ENCODE data around the gene ASTN1. TPM values are rescaled to one million over a fixed set of nuclear protein-coding genes. Genes with fewer than 3 reads are reported as not detected.

Gene ASTN1
- total RNA-seq, 1 experiment from 2014 or later: 0.02 TPM

DNA sequence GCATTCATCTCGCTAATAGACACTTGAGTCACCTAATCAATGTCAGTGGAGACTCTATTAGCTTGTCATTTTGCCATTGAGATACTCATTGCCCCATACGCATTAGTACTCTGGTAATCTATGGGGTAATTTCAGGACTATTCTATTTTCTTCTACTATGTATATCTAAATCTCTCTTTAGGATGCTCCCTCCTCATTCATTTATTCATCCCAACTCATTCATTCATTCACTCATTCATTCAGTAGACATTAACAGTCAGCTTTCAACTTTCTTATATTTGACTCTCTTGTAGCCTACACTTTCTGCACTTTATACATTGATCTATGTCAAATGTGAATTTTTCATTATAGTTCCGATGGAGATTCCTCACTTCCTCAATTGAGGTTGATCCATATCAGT, 170.9 kb downstream of the ASTN1 start:
- DNase-seq (ENCODE audit: low read depth): no peak

DNA sequence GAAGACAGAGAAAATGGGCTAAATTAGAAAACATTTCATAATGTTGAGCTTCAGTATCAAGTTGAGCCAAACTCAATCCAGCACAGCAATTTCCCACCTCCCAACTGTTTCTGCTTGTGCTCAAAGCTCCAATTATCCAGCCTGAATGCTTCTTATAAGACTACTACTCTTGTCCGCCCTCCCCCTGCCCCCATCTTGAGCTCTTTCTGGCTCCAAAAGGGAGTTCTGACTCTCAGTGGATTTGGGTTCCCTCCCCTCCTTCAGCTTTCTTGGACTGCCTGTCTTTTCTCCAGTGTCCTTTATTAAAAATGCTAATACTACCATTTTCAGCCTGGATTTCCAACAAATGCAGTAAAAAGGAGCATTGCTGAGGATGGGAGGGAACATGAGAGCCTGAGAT, 174.8 kb downstream of the ASTN1 start:
- no peak for DNase-seq (ENCODE audit: low read depth)

DNA sequence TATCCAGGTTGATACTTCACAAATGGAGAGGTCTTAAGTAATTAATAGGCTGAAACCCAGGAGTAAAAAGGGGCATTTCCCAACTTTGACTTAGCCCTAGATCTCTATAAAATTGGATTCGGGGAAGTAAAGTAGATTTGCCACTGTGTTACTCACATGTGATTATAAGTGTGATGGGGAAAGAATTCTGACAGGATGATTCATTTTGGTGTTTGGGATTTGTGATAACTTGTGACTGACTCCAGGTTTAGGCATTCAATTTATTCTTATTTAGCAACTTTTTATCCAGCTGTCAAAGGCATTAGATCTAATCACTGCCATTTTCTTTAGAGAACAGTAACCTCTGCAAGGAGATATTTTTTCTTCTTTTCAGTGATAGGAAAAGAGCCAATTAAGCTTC, 175.5 kb downstream of the ASTN1 start:
- DNase-seq (ENCODE audit: low read depth): peak; percentile 29

DNA sequence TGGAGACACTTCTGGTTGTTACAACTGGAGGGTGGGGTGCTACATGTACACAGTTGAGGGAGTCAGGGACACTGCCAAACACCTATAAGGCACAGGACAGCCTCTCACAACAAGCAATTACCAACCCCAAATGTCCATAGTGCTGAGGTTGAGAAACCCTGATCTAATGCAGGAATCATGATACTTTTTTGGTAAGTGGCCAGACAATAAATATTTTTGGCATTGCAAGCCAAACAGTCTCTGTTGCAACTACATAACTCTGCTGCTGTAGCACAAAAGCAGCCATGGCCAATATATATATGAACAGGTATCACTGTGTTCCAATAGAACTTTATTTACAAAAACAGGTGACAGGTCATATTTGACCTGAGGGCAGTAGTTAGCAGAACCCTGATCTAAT, 177.5 kb downstream of the ASTN1 start:
- peak; percentile 3 for DNase-seq (ENCODE audit: low read depth)

DNA sequence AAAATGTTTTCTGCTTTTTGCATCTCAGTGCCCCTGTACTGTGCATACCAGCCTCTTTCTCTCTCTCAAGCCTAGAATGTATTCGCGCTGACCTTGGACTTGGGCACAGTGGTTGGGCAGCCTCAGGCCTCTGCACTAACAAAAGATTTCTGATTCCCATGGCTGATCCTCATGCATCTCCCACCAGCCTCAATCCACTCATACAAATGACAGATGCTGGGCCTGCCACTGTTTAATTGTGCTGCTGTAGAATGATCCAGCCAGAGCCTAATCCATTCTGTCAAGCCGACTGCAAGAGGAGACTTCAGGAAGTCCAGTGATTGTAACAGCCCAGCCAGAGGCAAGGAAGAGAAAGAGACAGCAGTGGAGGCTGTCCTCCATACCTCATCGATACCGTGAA, 180.8 kb downstream of the ASTN1 start:
- DNase-seq (ENCODE audit: low read depth): no peak

DNA sequence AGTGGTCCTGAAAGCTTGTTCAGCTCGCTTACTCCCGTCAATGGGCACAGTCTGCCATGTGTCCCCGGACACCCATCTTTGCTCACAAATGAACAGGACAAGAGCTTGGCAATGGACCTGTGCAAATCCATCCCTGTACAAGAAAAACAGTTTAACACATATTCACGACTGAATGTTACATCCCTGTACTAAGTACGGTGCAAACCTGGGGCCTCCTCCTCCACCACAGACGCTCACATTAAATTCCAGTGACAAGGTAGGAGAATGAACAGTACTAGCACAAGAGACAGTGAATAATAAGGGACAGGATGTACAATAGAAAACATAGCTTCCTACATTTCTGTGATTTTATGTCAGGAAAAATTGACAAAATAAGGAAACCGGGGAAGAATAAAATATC, 187.7 kb downstream of the ASTN1 start:
- no peak for DNase-seq (ENCODE audit: low read depth)

DNA sequence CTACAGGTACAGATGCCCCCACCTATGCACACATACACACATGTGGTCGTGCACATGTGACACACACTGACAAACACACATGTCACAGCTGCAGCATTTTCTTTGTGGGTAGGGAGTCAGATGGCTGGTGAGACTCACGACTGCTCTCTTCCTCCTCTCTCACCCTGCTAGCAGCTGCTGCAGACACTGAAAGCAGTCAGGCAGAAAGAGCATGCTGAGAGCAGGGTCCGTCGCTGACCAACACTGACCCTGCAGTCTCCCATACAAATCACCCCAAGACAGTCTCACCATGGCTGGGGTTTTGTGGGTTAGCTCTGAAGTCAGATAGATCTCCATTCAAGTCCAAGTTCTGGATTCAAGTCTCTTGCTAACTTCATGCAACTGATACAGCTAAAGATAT, 188.3 kb downstream of the ASTN1 start:
- no peak for DNase-seq (ENCODE audit: low read depth)

DNA sequence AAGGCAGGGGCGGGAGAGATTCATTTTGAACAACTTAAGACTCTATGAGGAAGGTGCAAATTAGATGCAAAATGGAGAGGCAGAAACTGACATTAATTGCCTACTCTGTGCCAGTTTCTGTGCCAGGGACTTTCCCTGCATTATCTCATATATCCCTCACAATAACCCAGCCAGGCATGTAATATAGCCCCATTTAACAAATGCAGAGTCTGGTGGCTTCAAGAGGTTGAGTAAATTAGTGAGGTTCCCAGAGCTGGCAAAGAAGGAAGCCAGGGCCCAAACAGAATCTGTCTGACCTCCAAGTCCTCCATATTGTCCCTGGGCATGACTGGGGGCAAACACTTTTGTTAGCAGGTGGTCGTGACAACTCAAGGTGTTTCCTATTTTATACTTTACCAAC, 199.8 kb downstream of the ASTN1 start:
- DNase-seq (ENCODE audit: low read depth): no peak

DNA sequence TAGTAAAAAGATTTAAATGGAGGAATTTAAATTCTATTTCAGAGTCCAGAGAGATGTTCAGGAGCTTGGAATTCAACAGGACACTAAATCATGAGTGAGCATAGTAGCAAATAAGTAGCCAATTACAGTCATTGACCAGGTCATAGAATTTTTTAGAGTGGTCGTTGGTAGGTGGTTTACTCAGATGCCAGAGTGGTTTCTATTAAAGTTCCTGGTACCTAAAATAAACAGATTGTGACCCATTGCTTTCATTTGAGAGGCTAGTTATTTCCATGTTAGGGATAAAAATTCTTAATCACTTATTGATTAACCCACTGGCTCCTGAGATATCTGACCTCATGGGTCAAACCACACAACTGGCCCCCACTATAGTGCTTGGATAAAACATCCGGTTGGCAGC, 201.3 kb downstream of the ASTN1 start:
- no peak for DNase-seq (ENCODE audit: low read depth)

DNA sequence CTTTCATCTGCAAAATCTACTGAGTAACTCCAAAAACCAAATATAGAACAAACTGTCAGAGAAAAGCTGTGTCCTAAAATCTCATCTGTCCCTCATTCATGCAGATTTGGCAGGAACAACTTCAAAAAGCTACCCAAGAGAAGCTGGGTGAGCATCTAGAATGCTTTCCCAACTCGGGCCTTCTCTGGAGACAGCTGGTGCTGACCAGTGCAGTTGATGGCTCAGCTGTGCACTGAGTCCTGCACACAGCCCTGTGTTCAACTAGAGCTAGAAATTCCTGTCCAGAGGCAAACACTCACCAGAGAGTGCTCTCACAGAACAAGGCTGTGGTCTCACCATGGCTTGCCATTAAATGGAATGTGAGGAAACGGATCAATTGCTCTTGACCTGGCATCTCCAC, 202.8 kb downstream of the ASTN1 start:
- DNase-seq (ENCODE audit: low read depth): no peak

DNA sequence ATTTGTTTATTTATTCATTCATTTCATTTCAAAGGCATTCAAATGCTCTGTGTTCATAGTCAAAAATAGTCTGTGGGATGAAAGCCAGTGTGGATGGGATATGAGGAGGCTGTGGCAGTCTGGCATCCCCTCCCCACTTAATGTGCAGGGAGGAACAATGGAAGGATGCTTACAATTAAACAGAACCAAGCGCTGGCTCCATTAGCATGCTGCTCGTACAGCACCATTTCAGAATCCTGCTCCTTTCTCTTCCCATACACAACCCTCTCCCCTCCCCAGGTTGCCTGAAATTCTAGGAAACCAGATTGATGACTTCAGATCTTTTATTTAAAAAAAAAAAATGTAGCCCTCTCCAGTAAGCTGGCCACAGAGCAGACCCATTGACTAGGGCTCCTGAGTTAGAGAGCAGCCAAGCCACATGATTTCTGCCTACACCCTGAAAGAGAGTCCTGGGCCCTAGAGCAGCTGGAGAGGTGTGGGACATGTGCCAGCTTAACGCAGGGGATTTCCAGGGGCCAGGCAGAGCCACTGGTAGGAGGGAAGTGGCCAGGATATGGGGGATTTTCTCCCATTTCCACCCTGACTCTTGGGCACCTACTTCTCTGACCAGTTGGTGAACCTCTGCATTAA, 205.2 kb downstream of the ASTN1 start:
- no peak for DNase-seq (ENCODE audit: low read depth)

DNA sequence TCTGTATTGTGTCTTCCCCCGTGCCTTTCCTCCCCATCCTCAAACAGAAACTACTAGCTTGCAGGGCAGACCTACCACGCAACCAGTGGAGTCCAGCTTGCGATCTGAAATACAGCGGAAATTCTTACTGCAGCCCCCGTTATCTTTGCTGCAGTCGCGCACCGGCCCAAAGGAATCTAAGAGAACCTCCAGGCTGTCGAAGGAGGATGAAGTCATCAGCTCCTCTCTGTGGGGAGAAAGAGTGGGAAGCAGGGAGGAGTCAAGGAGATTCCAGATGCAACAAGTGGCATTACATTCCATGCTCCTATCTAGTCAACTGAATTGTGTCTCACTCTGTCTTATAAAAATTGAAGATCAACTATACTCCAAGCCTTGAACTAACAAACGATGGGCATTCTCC, 206.9 kb downstream of the ASTN1 start:
- DNase-seq (ENCODE audit: low read depth): no peak

DNA sequence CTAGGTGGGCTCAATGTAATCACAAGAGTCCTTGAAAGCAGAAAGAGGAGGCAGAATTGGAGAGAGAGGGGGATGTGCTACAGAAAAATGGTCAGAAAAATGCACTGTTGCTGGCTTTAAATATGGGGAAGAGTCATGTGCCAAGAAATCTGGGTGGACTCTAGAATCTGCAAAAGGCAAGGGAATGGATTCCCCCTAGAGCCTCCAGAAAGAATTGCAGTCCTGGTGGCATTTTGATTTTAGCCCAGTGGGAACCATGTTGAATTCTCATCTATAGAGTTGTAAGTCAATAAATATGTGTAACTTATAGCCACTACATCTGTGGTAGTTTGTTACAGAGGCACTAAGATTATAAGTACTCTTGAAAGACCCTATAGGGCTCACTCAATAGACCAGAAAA, 210.3 kb downstream of the ASTN1 start:
- peak; percentile 3 for DNase-seq (ENCODE audit: low read depth)

DNA sequence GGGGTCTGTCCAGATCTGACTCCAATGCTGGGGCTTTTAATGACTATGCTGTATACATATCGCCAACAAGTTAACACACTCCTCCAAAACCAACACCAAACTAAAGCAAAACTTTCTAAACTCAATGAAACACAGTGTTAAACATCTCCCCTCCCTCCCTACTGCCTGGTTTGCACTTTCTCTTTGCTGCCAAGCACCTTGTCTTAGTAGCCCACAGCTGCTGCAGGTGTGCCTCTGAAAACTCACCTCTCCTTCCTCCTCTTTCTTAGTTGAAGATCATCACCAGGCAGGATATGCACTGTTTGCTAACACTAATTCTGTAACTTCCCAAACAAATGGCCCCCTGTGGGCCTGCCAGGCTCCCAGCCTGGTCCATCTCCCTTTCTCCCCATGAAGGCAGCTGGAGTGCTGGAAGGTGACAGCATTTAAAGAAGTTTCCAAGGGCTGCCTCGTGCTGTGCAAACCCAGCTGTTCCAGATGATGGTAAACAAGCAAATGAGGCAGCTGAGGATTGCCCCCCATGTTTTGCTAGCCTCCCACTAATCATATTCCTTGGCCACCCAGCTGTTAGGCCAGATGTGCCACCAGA, 213.7 kb downstream of the ASTN1 start:
- no peak for DNase-seq (ENCODE audit: low read depth)

DNA sequence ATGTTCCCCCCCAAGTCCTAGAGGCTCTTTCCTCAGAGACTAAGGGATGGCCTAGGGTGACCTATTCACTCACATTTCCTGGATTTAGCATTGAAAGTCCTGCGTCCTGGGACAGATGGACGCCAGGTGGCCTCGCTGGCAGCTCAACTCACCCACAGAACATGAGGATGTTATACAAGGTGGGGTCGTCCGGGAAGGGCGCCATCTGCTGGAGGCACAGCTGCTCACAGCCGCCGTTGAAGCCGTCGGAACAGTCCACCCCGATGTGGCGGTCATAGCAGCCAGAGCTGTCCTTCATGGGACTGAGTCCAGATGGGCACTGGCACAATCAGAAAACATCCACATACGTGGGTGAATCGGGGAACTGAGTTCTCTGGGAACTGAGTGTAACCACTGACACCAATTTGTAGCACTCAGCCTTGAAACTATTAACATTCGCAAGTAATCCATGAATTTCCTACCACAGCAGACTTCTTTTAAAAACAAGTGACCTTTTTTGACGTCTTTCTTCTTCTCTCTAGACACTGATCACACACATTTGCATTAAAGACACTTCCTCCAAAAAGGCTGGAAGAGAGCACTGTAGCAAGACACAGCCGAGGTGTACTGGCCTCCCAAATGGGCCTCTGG, 215.4 kb downstream of the ASTN1 start:
- DNase-seq (ENCODE audit: low read depth): peak; percentile 40

DNA sequence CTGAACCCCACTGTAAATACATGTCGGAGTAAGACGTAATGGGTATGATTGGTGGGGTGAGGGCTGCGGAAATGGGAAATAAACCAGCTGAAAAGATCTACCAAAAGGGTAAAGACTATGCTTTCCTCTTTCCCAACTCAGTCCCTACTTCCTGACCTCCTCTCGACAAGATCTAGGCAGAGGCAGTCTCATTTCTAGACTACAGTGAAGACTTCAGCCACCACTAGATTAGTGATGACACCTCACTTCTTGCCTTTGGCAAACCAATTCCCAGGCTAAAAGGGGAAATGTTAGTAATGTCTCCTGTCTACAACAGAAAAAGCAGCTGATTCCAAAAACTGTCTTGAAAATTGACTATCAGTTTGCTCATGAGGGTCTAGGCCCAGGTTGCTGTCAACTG, 219.9 kb downstream of the ASTN1 start:
- DNase-seq (ENCODE audit: low read depth): no peak

DNA sequence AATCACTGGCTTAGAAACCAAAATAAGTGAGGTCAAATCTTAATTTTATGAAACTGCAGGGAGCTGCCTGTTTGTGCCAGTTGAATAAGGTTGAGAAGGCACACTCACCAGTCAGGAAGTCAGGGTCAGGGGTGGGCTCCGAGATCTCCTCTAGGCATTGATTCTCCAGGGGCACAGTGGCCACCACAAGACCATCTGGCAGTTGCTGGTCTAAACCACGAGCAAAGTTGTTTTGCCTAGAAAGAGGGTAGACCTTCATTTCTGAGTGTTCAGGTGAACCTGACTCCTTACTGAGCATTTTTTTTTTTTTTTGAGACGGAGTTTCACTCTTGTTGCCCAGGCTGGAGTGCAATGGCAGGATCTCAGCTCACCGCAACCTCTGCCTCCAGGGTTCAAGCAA, 220.7 kb downstream of the ASTN1 start:
- no peak for DNase-seq (ENCODE audit: low read depth)

DNA sequence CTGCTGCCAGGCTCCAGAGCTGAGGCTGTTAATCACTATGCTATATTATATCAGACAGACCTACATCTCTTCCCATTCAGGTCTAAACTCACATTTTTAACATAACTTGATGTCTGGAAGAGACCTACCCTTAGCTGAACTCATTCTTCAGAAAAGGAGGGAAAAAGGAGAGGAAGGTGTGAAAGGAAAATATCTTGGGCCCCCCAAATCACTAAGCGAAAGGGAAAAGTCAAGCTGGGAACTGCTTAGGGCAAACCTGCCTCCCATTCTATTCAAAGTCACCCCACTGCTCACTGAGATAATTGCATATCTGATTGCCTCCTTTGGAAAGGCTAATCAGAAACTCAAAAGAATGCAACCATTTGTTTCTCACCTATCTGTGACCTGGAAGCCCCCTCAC, 222.2 kb downstream of the ASTN1 start:
- DNase-seq (ENCODE audit: low read depth): no peak

DNA sequence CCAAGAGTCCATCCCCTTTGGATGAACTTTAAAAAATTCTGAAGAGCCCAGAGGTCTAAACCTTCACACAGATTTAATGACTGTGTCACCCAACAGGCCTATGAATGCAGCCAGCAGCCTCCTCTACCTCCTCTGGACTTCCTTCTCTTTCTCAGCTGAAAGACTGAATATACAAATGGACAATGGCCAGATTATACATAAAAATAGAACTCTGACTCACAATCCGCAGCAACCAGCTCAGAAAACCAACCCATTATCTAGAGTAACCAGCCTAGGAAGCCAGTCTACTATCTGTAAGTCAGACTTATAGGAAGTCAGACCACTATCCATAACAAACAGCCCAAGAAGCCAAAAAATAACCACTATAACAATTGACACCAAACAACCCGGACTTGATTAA, 224.5 kb downstream of the ASTN1 start:
- no peak for DNase-seq (ENCODE audit: low read depth)

DNA sequence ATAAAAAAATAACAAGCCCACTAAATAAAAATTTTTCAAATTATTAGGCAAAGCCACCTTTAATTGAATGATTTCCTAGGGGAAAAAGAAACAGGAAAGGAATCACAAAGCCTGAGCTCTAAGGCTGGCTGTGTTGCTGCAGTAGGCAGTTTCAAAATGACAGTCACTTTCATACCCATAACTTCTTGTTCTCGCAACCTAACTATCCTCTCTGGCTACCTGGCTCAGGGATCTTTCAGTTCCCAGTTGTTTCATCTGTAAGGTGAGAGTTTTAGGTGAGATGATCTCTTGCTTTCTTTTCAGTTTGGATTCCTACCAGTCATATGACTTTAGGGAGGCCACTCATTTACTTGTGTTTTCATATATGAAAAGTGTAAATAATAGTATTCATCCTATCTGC, 226.1 kb downstream of the ASTN1 start:
- DNase-seq (ENCODE audit: low read depth): no peak

DNA sequence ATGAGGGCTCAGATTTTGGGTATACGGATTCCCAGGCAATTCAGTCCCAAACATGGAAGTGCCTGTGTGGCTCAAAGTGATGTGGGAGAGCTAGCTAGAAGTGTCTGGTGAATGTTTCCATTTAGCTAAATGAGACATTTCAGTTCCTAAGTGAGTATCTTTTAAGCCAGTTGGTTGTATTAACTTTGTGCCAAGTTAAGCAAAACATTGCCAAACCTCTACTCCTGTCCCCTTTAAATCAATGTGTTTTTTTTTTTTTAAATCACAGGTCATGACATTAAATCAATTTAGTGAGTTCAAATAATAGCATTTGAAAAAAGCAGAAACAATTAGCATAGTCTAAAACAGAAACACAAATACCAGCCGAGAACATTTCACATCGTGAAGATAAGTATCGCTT, 230.1 kb downstream of the ASTN1 start:
- DNase-seq (ENCODE audit: low read depth): no peak

DNA sequence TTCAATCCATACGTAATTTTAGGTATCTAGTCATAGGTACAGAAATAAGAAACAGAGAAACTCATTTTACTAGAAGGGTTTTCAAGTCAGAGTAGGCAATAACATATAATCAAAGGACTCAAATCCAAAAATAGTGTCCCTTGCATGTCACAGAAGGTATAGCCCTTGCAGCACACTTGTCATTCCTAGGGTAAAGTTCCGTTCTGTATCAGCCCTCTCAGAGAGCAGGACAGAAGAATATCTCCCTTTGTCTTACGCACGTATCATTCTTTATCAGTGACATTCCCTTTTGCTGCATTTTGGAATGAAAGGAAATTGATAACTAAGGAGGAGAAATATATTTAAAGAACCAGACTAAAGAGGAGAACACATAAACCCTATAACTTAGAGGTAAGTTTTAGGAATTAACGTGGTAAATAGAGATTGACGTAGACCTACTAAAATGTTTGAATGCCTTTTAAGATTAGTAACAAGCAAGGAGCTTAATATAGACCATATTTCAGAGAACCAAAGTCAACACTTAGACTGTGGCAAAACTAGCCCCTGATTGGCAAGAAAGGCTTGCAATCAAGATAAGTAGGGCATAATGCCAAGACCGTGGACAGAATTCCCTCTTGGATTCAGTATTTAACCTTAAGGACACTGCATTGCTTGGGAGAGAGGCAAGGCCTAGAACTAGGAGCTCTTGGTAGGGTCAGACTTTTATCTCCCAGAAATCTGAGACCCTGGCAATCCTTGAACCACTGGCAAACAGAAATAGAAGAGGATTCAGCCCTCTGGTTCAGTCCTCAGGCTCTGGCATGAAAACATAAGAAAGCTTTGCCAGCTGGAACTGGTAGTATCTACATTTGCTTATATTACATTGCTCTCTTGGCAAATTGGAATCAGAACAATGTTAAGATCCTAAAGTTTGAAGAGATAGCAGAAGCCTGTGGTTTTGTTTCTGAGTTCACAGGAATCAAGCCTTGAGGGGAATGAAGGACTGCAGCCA, 232.1 kb downstream of the ASTN1 start:
- DNase-seq (ENCODE audit: low read depth): no peak

DNA sequence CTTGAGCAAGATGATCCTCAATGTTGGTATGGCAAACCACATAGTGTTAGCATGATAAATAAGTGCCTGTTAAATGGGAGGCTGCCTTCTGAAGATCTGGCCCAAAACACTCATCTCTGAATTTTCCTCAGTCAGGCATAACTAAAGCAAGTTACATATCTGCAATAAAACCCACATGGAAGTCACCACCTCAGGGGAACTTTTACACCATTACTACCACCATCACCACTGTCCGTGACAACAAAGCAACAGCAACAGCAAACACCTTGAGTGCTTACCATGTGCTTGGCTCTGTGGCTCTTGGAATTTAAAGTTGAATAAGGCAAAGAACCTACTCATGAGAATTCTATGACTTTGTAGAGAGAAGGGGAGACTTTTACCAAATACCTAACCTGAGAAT, 233.0 kb downstream of the ASTN1 start:
- DNase-seq (ENCODE audit: low read depth): no peak

Data from M059J (cell line).